HG02610 (cell line): ENCODE data around the gene ARHGAP45.

ENCODE experiments used
- ATAC-seq: cut with Tn5 transposase; IDR thresholded peaks from one replicate; pipeline ENCODE4 v1.9.1; 2021; ENCODE audit warnings: mild to moderate bottlenecking, moderate library complexity; ENCODE audit not compliant: unreplicated experiment

ARHGAP45 gene

DNA sequence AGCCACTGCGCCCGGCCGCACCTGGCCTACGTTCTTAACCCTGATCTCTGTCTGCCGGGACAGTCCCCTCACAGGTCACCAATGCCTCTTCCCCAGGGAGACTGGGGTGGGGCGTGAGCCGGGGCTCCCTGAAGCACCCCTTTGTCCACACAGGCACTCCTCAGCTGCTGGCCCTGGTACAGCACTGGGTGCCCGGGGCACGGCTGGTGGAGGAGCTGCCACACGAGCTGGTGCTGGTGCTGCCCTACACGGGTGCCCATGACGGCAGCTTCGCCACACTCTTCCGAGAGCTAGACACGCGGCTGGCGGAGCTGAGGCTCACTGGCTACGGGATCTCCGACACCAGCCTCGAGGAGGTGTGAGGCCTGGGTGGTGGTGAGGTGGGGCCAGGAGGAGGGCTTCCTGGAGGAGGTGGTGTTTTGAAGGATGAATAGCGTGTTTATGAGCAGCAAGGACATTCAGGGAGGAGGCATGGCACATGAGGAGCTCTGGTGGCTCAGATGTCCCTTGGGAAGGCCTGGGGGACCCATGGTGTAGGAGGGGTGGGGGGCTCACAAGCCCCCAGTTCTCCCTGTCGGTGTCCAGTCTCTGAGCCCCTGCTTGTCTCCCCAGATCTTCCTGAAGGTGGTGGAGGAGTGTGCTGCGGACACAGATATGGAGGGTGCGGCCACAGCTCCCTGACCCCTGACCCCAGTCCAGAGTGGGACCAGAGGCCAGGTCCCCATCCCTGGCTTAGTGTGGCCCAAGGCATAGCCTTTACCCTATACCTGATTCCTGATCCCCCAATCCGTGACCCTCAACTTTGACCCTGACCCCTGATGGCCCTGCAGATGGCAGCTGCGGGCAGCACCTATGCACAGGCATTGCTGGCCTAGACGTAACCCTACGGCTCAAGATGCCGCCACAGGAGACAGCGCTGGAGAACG is 13.5 kb upstream of the ARHGAP45 start:
- no peak for ATAC-seq

DNA sequence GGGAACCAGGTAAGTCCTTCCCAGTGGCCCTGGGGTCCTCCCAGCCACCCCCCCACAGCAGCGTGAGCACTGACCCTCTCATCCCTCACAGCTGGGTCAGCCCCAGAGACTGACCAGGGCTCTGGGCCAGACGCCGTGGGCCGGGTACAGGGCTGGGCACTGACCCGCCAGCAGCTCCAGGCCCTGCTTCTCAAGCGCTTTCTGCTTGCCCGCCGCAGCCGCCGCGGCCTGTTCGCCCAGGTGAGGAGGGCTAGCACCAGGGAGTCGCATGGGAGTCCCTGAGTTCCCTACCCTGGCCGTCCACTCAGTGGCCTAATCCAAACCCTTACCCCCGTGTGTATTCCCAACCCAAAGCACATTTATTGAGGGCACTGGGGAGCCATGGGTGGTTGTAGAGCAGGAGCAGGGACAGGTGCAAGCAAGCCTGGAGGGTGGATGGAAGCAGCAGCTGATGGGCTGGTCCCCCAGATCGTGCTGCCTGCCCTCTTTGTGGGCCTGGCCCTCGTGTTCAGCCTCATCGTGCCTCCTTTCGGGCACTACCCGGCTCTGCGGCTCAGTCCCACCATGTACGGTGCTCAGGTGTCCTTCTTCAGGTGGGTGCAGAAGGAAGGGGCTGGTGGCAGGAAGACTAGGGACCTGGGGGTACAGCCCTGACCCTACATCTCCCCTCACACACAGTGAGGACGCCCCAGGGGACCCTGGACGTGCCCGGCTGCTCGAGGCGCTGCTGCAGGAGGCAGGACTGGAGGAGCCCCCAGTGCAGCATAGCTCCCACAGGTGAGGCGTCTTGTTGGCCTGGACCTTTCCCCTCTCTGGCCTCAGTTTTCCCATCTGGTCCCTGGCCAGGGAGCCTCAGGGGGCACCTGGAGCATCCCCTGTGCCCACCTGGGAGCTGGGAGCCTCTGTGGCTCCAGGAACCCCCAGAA is 12.6 kb upstream of the ARHGAP45 start:
- no peak for ATAC-seq

DNA sequence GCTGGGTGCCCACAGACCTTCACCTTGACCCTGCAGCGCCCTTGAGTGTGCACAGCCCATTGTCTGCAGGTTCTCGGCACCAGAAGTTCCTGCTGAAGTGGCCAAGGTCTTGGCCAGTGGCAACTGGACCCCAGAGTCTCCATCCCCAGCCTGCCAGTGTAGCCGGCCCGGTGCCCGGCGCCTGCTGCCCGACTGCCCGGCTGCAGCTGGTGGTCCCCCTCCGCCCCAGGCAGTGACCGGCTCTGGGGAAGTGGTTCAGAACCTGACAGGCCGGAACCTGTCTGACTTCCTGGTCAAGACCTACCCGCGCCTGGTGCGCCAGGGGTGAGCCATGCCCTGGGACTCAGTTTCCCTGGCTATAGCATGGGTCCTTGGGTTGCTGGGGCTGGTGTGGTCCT is 11.9 kb upstream of the ARHGAP45 start:
- no peak for ATAC-seq

DNA sequence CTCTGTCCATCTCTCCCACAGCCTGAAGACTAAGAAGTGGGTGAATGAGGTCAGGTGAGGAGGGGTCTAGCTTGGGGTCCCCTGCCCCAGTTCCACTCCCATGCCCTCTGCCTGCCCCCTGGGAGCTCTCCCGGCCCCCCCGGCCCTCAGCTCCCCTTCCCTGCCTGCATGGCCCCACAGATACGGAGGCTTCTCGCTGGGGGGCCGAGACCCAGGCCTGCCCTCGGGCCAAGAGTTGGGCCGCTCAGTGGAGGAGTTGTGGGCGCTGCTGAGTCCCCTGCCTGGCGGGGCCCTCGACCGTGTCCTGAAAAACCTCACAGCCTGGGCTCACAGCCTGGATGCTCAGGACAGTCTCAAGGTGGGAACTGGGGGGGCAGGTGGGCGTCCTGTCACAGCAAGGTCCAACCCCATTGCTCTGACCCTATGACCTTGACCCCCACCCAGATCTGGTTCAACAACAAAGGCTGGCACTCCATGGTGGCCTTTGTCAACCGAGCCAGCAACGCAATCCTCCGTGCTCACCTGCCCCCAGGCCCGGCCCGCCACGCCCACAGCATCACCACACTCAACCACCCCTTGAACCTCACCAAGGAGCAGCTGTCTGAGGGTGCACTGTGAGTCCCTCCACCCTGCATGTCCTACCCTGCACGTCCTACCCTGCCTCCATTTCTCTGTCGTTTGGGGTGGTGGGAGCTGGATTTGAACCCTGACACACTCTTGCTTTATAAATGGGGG is 10.9 kb upstream of the ARHGAP45 start:
- ATAC-seq: no peak

DNA sequence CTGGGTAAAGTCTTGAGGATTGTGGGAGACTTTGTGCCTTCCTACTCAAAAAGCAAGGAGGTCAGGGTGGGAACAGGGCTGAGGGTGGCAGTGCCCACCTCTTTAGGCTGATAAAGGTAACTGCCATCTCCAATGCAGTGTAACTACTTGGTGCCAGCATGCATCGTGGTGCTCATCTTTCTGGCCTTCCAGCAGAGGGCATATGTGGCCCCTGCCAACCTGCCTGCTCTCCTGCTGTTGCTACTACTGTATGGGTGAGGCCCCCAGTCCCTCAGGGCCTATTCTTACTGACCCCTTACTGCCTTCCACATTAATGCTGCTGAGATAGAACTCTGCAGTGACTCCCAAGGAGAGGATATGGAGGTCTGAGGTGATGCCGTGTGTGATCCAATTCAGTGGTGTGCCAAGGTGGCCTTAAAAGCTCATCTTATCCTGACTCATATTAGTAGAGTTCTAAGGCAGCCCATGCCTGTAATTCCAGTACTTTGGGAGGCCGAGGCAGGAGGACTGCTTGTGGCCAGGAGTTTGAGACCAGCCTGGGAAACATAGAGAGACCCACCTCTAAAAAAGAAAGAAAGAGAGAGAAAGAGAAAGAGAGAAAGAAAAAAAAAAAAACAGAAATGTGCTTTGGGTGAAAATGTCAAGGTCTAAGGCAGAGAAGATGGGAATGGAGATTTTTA is 9.7 kb upstream of the ARHGAP45 start:
- no peak for ATAC-seq

DNA sequence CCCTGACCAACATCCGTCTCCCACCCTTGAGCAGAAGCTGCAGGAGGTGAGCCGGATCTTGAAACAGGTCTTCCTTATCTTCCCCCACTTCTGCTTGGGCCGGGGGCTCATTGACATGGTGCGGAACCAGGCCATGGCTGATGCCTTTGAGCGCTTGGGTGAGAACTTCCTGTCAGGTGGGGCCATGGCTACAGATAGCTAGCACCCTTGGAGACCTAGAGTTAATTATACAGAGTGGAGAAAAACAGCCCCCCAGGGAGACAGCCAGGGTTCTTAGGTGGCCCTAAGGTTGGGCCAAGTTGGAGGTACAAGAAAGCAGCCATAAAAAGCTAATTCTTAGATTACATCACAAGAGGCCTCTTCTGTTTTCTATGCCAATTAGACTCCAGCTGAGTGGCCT is 8.9 kb upstream of the ARHGAP45 start:
- no peak for ATAC-seq

DNA sequence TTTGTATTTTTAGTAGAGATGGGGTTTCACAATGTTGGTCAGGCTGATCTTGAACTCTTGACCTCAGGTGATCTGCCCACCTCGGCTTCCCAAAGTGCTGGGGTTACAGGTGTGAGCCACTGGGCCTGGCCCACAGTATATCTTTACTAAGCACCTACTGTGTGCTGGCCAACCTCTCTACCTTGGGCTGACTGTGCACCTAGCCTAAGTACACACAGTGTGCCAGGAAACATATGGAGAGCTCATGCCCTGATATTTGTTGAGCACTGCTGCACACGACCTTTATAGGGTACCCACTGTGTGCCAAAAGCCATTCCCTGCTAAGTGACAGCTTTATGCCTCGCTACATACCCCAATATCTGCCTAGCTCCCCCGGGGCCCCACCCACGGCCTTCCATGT is 6.3 kb upstream of the ARHGAP45 start:
- no peak for ATAC-seq

DNA sequence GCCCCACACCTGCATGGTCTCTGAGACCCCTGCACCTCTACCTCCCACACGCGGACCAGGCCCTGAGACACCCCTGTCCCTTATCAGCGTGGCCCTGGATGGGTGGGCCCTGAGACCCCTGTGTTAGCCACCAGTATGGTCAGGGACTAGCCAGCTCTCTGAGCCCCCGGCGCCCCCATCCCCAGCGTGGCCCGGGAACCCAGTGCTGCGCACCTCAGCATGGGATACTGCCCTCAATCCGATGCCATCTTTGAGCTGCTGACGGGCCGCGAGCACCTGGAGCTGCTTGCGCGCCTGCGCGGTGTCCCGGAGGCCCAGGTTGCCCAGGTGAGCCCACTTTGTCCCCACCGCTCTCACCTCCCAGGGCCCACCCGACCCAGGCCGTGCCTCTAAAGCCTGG is 5.0 kb upstream of the ARHGAP45 start:
- ATAC-seq: no peak

DNA sequence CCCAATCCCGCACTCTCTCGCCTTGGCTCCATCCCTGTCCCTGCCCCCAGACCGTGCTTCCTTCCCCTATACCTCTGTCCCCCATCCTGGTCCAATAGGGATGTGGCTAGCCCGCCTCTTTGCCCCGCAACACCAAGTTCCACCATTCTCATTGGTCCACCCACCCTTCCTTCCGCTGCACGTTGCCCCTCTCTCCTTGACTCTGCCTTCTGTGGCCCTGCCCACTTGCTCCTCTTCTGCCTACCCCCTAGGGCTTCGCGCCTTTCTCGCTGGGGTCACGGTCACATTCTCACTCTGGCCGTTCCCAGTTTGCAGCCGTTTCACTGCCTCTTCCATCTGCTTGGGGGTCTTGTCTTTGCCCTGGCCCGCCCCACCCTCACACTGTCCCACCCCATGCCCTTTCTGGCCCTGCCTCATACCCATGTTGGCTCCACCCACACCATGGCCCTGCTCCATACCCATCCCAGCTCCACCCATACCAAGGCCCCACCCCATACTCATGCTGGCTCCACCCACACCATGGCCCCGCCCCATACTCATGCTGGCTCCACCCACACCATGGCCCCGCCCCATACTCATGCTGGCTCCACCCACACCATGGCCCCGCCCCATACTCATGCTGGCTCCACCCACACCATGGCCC is 4.5 kb upstream of the ARHGAP45 start:
- no peak for ATAC-seq

DNA sequence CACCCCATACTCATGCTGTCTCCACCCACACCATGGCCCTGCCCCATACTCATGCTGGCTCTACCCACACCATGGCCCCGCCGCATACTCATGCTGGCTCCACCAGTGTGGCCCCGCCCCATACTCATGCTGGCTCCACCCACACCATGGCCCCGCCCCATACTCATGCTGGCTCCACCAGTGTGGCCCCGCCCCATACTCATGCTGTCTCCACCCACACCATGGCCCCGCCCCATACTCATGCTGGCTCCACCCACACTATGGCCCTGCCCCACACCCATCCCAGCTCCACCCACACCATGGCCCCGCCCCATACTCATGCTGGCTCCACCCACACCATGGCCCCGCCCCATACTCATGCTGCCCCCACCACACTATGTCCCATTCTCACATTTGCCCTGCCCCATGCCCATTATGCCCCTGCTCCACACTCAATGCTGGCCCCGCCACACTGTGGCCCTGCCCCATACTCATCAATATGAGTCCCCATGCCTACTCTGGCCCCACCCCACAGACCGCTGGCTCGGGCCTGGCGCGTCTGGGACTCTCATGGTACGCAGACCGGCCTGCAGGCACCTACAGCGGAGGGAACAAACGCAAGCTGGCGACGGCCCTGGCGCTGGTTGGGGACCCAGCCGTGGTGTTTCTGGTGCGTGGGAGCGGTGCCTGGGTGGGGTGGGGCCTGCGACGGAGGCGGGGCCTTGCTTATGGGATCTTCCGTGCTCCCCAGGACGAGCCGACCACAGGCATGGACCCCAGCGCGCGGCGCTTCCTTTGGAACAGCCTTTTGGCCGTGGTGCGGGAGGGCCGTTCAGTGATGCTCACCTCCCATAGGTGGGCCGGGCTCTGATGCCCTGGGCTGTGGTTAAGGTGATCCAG is 3.7 kb upstream of the ARHGAP45 start:
- no peak for ATAC-seq

DNA sequence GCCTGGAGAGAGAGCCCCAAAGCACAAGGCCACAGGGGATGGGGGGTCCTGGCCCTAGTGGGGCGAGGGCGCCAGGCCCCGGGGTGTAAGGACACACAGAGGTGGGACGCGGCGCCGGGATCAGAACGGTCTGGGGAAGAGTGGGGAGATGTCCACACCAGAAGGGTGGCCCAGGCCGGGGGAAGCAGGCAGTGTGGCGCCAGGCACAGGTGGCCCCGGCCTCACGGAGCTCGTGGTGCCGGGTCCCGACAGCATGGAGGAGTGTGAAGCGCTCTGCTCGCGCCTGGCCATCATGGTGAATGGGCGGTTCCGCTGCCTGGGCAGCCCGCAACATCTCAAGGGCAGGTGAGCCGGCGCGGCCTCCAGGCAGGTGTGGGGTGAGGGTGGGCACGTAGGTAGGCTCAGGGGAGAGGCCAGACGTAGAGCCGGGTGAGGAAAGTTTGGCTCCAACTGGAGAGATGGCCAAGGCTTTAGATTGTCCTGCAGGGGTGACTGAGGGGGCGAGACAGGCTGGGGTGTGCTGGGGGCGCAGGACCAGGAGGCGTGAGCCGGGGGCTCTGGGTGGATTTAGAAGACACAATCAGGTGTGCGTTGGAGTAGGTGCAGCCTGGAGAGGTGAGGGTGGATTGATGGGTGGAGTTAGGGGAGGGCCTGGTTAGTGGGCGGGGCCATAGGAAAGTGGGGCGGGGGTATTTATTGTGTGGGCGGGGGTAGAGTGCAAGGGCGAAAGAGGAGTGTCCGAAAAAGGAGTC is 2.9 kb upstream of the ARHGAP45 start:
- ATAC-seq: no peak

DNA sequence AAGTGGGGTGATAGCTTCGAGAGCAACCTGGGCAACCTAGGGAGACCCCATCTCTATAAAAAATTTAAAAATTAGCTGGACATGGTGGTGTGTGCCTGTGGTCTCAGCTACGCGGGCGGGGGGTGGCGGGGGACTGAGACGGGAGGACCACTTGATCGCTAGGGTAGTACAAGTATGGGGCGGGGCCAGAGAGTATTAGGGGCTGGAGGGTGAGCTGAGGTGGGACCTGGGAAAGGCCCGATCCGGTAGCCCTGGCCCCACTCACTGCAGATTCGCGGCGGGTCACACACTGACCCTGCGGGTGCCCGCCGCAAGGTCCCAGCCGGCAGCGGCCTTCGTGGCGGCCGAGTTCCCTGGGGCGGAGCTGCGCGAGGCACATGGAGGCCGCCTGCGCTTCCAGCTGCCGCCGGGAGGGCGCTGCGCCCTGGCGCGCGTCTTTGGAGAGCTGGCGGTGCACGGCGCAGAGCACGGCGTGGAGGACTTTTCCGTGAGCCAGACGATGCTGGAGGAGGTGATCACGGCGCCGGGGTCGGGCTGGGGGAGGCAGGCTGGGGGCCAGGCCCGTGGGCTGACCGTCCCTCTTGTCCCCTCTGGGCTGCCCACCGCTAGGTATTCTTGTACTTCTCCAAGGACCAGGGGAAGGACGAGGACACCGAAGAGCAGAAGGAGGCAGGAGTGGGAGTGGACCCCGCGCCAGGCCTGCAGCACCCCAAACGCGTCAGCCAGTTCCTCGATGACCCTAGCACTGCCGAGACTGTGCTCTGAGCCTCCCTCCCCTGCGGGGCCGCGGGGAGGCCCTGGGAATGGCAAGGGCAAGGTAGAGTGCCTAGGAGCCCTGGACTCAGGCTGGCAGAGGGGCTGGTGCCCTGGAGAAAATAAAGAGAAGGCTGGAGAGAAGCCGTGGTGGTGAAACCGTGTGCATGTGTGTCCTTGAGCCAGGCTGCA is 2.0 kb upstream of the ARHGAP45 start:
- ATAC-seq: peak; percentile 36

DNA sequence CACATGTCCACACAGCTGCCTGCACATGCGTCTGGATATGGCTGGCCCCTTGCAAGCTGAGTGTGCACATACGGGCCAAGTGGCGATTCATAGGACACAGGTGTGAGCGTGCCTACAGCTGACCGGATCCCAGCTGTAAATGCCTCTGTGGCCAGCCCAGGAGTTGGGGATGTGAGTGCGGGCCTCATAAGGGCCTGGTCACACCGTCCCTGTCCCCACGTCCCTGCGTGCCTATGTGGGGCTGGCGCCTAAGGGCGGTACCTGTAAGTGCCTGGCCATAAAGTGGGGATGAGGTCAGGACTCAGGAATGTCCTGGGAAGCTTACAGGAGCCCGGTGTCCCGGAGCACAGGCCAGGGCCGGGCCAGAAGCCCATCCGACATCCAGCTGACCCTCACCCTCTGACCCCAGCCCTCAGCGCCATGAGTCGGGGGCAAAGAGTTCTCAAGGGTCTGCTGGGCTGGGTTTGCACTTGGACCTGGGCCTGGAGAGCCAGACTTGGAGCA is 1.3 kb upstream of the ARHGAP45 start:
- ATAC-seq: no peak

DNA sequence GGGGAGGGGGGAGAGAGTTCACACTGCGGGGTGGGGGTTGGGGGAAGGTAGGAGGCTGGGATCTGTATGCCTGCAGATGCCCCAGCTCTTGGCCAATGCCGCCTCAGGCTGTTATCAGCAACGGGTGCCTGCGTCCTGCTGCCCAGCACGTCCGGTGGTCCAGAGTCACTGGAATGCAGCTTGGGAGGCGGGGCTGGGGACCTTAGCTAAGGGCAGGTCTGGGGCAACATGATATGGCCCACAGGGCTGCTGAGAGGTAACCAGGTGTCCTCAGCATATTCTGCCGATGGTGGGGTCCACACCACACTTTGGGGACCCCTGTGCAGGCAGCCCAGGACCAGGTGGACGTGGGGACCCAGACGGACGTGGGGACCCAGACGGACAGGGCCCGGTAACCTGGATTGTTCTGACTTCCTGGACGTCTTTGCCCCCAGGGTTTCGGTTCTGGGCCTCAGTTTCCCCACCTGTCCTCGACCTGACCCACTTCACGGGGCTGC is 668 bp upstream of the ARHGAP45 start:
- no peak for ATAC-seq

DNA sequence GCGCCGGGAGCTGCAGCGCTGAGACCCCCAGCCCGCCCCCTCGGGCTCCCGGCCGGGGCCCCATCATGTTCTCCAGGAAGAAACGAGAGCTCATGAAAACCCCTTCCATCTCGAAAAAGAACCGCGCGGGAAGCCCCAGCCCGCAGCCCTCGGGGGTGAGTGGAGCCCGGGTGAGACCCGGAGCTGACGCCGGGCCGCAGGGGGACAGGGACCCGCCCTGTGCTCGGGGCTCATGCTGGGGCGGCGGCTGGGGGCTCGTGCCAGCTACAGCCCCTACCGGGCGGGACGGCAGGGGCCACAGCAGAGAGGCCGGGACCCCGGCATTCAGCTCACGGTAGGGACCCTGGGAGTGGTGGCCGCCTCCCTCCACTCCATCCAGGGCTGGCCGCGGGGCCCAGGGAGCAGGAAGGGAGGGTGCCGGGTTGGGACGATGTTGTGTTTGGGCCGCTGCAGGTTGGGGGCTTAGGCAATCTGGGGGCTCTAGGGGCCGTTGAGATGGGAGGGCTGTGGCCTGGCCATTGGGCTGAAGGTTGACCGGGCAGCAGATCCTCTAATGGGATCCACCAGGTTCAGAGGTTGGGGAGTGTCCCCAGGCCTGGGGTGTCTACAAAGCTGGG is 482 bp downstream of the ARHGAP45 start:
- ATAC-seq: peak; percentile 18
